ENCODE results near the gene SPTBN1. TPM values are rescaled to one million over a fixed set of nuclear protein-coding genes. Genes with fewer than 3 reads are reported as not detected.

The SPTBN1 gene
- total RNA-seq, 1 donor from 2014 or later: 601 TPM

DNA sequence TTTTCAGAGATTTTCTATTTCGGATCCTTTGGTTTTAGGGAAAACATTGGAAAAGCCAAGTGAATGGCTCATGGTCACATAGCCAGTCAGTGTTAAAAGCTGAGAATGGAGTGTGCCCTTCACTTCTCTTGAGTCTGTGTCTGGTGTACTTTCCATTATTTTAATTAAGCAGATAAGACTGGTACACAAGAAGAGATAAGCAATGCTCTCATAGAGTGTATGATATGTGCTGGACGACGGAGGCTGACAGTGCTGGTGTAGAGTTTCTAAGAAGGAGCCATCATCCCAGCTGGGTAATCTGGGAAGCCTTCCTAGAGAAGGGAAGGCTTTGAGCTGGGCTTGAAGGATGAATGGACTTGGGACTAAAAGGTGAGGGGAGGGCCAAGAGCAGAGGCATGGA is 93.3 kb downstream of the SPTBN1 start:
- peaks cover 64% of the 10 kb centered on the region for H3K4me1 ChIP-seq
- H3K27me3 ChIP-seq (ENCODE audit: low read depth): no peaks in the 10 kb centered on the region
- H3K27ac ChIP-seq: no peak overlapping the region
- ATAC-seq (no peak), DNase-seq (no peak)
- H3K9me3 ChIP-seq: no peaks in the 10 kb centered on the region
- intact Hi-C loops (cut with DNase I): no loop called here
- H3K36me3 ChIP-seq: no peaks in the 10 kb centered on the region
- TF ChIP-seq, protein P1, sequence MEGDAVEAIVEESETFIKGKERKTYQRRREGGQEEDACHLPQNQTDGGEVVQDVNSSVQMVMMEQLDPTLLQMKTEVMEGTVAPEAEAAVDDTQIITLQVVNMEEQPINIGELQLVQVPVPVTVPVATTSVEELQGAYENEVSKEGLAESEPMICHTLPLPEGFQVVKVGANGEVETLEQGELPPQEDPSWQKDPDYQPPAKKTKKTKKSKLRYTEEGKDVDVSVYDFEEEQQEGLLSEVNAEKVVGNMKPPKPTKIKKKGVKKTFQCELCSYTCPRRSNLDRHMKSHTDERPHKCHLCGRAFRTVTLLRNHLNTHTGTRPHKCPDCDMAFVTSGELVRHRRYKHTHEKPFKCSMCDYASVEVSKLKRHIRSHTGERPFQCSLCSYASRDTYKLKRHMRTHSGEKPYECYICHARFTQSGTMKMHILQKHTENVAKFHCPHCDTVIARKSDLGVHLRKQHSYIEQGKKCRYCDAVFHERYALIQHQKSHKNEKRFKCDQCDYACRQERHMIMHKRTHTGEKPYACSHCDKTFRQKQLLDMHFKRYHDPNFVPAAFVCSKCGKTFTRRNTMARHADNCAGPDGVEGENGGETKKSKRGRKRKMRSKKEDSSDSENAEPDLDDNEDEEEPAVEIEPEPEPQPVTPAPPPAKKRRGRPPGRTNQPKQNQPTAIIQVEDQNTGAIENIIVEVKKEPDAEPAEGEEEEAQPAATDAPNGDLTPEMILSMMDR (IDR thresholded peaks at IDR 0.05): no peak
- H3K4me3 ChIP-seq: no peak overlapping the region

DNA sequence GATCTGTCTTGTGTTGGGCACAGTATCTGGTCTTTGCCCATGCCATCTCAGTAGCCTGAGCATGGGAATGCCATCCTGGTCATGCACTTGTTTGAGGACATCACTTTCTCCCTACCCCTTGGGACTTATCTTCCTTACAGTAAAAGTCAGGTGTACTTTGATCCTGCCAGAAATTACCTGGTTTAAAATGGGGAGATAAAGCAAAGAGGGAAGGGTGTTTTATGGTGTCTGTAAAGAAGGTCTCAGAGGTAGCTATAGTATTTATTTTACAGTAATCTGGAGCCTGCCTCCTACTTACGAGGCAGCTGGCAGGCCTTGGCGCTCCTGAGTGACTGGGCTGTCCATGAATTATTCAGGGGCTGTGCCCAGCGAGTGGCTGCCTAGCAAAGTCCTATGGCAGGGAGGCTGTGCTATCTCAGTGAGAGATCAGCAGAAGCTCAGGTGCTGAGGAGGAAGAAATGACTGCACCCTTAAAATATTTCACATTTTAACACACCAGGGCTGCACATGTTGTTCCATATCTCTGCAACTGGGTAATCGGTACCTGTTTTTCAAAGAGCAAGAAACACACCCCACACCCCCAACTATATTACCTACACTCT is 93.9 kb downstream of the SPTBN1 start:
- ATAC-seq: peak in 1 of 2 donors; percentile 46
- Histone ChIP-seq H3K4me3 (no peak overlapping the region), H3K4me1 (peaks cover 70% of the 10 kb centered on the region), H3K9me3 (no peaks in the 10 kb centered on the region), H3K27me3 (ENCODE audit: low read depth) (no peaks in the 10 kb centered on the region), H3K36me3 (no peaks in the 10 kb centered on the region), H3K27ac (no peak overlapping the region)
- intact Hi-C loops (cut with DNase I): no loop called here
- DNase-seq: no peak
- TF ChIP-seq, protein P1 (IDR thresholded peaks at IDR 0.05): no peak

DNA sequence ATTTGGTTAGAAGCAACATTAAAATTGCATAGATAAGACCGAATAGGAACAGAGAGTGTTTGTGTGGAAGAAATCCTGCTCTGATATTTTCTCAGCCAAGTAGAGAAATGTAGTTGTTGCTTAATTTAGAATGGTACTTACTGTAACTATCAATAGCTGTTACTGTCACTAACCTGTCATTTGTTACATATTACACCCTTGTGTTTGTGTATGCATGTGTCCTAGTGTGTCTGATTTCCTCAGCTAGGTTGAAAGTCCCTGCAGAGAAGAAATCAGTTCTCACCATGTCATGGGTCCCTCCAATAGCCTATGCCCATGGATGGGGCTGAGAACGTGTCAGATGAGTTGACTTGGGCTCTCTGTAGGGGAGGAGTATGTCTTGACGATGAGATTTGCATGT is 94.4 kb downstream of the SPTBN1 start:
- no peaks in the 10 kb centered on the region for H3K9me3 ChIP-seq
- H3K36me3 ChIP-seq: no peaks in the 10 kb centered on the region
- no peak overlapping the region for H3K27ac ChIP-seq
- ATAC-seq (no peak), DNase-seq (no peak)
- H3K27me3 ChIP-seq (ENCODE audit: low read depth): no peaks in the 10 kb centered on the region
- TF ChIP-seq, protein P1 (IDR thresholded peaks at IDR 0.05): no peak
- H3K4me1 ChIP-seq: peaks cover 73% of the 10 kb centered on the region
- intact Hi-C loops (cut with DNase I): no loop called here
- H3K4me3 ChIP-seq: no peak overlapping the region

DNA sequence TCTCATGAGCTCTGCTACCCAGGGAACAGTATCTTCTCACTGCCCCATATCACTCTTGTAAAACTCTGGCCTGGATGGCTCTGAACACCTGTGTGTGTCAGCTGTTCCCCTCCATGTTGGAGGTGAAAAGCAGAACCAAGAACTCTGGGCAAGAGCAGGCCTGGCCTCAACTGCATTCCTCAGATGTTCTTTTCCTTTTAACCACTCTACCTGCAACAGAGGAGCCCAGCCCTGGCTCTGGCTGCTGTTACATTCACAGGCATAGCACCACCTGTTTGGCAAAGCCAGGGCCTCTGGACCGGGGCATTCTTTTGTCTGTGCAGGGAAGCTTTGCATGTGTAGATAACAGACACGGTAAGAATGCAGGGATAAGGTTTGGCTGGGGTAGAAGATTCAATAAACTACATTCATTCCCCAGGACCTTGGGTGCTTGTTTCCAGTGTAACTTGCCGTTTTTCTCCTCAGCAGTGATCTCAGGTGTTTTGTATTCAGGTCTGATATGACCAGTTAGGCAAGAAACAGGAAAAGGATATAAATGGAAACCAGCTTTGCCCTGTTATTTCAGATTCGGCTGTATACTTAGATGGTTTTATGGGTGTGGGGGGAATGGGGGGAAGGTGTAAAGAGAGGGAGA is 95.1 kb downstream of the SPTBN1 start:
- no peak overlapping the region for H3K27ac ChIP-seq
- ATAC-seq (peak; percentile 24 to 25), DNase-seq (no peak)
- H3K9me3 ChIP-seq: no peaks in the 10 kb centered on the region
- H3K27me3 ChIP-seq (ENCODE audit: low read depth): no peaks in the 10 kb centered on the region
- H3K36me3 ChIP-seq: no peaks in the 10 kb centered on the region
- H3K4me3 ChIP-seq: no peak overlapping the region
- TF ChIP-seq, protein P1 (IDR thresholded peaks at IDR 0.05): no peak
- peaks cover 73% of the 10 kb centered on the region for H3K4me1 ChIP-seq
- intact Hi-C loops (cut with DNase I): no loop called here

DNA sequence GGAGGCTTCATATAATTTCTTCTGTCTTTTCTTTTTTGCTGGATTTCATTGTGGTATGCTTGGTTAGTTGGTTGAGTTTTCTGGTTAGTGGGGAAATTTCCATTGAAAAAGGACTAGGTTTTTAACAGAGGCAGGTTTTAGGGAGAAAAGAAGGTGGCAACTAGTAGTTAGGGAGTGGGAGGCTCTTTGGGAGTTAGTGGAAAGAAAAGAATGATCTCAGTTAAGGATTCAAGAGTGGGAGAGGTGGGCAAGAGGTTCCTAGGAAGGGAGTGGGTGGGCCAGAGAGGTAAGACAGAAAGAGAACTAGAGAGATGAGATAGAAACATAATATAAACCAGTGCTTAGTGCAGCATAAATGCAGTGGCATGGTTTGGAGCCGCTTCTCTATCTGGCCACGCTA is 96.9 kb downstream of the SPTBN1 start:
- Histone ChIP-seq H3K36me3 (no peaks in the 10 kb centered on the region), H3K9me3 (no peaks in the 10 kb centered on the region), H3K4me3 (no peak overlapping the region), H3K27ac (no peak overlapping the region), H3K4me1 (peaks cover 75% of the 10 kb centered on the region), H3K27me3 (ENCODE audit: low read depth) (no peaks in the 10 kb centered on the region)
- intact Hi-C loops (cut with DNase I): no loop called here
- DNase-seq (no peak), ATAC-seq (no peak)
- TF ChIP-seq, protein P1 (IDR thresholded peaks at IDR 0.05): no peak
